ENCODE measurements around the gene RNH1.

Gene RNH1

DNA sequence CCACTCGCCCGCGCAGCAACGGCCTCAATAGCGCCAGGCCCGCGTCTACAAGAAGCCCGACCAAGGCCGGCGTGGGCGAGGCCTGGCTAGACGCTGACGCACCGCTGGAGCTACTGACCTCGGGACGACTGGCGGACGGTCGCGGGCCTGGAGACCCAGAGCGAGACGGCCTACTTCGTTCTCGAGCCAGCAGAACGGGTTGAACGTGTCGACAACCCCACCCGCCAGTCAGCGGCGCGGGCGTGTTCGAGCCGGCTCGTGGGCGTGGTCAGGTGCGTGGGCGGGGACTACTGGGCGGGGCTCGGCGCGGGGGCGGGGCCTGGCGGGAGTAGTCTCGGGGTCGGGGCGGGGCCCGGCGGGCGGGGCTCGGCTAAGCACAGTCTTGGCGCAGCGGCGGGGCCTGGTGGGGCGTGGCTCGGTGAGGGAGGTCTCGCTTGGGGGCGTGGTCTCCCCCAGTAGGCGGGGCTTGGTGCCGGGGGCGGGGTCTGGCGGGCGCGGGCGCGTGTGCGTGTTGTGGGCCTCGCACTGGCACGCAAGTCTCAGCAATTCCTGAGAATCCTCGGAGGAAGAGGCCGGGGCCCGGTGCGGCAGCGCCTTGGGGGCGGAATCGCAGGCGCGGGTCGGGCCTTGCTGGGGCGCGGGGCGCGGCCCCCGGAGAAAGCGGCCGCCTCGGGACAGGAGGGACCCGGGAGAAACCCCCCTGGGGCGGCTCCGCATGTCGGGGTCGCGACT is at the start of gene RNH1:
RNH1 (minus strand) TSS at position 248 of the 732 bp plus-strand sequence. CDS start 5,080 bp downstream, outside the sequence.
- peak; percentile 78 for DNase-seq (ENCODE audit: low spot score)

DNA sequence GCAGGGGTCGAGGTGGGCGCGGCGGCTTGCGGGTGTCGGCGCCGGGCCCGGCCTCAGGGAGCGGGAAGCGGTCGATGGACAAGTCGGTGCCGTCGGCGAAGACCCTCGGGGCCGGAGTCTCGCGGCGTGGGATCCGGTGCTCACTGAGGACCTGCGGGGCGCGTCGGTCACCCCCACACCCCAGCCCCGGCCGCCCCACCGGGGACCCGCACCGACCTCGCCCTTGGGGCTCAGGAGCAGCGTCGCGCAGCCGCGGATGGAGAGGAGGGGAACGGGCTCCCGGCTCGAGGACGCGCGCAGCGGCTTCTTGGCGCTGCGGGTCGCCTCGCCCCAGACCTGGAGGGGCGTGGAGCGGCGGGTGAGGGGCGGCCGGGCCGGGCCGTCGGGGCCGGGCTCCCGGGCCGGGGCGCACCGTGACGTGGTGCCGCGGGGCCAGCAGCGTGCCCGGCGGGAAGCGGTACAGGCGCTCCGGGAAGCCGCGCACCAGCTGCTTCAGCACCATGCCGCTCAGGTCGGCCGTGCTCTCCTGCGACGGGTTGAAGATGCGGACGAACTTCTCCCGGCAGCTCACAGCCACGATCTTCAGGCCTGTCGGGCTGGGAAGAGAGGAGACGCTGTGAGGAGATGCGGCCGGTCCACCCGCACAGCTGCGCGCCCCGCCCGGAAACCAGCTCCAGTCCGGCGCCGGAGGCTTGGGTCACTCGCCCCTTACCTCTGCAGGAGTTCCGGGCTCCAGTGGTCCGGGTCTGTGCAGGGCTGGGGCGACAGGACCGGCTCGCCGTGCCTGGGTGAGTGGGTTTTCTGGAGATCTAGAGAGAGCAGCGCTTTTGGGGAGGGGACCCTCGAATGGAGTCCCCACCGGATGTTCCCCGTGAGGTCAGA is 49.0 kb upstream of the RNH1 start:
- no peak for DNase-seq (ENCODE audit: low spot score)

DNA sequence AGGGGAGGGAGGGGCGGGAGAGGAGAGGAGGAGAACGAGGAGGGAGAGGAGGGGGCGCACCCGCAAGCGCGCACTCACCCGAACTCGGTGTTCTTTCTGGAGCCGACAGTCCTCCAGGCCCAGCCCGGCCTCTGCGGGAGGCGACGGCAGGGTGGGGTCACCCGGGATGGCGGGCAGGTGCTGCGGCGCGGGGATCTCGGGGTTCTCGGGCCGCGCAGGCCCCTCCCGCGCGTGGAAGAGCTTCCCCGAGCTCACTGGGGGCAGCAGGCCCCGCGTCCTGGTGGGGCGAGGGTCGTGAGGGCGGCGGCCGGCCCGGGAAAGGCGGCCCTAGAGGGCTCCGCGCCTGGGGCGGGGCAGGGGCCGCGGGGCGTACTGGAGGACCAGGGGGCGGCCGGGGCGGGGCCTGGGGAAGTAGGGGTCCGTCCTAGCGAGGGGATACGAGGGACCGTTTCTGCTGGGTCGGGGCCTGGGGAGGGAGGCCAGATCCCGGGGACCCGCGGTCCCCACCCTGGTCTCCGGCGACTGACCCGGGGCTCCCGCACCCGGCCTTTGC is 48.3 kb upstream of the RNH1 start:
- DNase-seq (ENCODE audit: low spot score) = no peak

DNA sequence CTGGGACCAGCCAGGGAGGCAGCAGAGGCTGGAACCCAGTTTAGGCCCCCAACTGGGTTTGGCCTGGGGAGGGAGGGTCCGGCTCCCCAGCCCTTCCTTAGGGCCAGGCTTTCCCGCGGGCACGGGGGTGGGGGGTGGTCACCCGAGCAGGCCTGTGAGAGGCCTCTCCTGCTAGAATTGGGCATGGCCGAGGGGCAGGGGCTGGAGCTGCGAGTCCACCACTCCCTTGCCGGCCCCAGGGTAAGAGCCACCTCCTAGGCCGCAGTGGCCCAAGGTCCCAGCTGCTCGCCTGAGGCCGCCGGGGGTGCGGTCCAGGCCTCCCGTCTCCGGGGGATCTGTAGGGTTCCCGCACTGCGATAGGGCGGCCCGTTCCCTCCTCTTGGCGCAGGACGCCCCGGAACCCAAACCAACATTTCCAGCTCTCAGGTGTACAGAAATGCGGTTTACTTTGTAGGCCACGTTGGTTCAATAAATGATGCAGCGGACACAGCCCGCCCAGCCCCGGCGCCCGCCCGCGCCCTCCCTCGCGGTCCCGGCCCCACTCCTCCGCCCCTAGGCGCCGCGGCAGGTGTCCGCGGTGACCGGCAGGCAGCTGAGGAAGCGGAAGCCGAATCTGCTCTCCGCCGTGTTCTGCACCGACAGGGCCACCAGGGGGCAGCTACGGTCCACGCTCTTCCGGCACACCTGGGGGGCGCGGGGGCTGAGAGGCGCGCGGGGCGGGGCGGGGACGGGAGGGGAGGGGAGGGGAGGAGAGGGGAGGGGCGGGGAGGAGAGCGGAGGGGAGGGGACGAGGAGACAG is 47.6 kb upstream of the RNH1 start:
- peak; percentile 69 for DNase-seq (ENCODE audit: low spot score)

DNA sequence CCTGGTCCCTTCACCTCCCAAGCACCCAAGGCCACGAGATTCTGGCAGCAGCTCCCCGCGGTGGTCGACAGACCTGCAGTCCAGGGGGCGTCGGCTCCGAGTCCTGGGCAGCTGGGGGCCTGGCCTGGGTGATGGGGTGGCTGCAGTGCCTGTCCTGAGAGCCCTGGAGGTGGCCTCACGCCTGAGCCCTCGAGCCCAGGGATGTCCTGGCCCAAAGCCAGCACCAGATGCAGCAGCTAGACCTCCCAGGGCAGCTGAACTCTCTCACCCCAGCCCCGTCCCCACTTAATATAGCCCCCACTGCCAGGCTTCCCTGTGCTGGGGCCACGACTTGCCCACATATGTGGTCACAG is 46.9 kb upstream of the RNH1 start:
- no peak for DNase-seq (ENCODE audit: low spot score)

DNA sequence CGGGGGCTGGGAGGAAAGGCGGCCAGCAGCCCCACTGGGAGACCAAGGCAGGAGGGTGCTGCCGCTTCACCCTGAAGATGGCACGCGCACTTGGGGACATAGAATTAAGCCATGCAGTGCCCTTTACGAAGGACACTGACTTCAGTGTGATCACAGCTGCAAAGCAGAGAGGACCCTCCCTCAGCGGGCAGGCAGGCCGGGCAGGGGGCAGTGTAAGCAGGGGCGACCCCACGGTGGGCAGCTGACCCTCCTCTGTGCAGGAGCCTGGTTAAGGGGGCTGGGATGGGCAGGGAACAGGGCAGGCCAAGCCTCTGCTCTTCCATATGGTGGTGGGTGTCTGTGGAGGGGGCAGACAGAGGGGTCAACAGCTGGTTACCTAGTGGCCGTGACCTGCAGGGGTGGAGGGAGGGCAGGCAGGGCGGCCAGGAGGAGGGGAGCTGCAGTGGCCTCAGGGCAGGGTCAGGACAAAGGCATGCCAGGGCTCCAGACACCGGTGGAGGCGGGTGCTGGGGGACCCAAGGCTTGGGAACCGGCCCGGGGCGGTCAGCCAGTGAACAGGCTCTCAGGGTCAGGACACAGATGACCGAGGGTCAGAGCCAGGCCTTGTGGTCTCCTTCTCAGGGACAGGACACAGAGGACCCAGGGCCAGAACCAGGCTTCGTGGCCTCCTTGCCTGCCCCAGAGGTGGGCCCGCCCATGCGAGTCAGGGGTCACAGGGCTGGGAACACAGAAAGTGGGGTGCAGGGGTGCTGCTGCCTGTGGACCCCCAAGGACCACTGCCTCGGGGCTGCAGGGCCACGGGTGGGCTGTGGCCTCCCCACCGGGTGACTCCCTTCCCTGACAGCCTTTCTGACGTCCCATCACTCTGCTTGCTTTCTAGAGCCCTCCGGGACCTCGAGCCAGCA is 46.3 kb upstream of the RNH1 start:
- DNase-seq (ENCODE audit: low spot score) = no peak

DNA sequence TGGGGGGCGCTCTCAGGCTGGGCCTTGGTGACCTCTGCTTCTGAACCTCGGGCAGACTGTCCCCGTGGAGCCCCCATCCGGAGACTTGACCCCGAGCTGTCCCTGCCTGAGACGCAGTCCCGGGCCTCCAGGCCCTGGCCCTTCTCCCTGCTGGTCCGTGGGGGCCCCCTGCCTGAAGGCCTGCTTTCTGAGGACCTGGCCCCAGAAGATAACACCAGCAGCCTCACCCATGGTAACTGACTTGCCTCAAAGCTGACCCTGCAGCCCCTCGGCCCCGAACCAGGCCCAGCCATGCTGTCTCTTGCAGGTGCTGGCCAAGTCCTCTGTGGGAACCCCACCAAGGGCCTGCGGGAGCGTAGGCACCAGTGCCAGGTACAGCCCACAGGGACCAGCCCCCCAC is 44.6 kb upstream of the RNH1 start:
- DNase-seq (ENCODE audit: low spot score) = no peak

DNA sequence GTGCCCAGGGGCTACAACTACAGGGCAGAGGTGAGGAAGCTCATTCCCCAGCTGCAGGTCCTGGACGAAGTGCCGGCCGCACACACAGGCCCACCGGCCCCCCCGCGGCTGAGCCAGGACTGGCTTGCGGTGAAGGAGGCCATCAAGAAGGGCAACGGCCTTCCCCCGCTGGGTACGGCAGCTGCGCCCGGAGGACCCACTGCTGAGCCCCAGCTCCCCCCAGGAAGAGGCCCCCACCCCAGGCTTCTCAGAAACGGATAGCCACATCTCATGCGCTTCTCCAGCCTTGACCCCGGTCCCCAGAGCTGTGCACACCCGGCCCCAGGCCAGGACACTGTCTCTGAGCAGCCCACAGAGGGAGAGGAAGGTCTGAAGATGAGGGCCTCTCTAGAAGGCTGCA is 44.1 kb upstream of the RNH1 start:
- no peak for DNase-seq (ENCODE audit: low spot score)

DNA sequence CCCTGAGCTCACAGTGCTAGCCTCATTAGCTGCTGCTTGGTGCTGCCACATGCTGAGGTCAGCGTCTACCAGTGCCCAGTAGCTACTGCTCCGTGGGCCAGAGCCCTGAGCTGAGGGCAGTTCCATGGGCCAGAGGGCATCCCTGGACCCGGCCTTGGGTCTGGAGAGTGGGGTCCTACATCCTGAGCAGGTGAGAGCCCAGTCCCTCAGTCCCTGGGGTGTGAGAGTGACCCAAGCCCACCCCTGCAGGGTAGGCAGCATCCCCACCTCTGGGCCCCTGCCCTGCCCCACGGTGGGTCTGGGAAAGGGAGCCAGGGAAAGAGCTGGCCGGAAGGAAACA is 43.7 kb upstream of the RNH1 start:
- no peak for DNase-seq (ENCODE audit: low spot score)

DNA sequence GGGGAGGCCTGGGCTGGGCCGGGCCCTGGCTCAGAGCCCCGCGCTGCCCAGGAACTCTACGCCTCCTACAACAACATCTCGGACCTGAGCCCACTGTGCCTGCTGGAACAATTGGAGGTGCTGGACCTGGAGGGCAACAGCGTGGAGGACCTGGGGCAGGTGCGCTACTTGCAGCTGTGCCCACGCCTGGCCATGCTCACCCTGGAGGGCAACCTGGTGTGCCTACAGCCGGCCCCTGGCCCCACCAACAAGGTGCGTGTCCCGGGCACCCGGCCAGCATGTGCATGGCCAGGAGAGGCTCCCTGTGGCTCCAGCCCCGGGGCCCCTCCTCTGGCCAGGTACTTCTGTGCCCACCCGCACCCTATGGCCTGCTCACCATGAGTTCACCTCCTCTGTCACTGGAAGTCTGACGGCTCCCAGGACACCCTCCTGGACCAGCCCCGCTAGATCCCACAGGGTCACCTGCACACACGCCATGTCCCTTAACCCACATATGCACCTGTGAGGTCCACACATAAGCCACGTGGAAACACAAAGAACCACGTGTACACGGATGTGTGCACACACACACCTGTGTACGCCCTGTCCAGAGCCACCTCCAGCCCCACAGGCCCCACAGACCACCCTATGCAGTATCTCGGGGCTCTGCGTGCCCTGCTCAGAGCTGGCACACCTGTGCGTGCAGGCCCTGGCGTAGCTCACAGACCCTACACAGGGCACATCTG is 43.1 kb upstream of the RNH1 start:
- DNase-seq (ENCODE audit: low spot score) = no peak

DNA sequence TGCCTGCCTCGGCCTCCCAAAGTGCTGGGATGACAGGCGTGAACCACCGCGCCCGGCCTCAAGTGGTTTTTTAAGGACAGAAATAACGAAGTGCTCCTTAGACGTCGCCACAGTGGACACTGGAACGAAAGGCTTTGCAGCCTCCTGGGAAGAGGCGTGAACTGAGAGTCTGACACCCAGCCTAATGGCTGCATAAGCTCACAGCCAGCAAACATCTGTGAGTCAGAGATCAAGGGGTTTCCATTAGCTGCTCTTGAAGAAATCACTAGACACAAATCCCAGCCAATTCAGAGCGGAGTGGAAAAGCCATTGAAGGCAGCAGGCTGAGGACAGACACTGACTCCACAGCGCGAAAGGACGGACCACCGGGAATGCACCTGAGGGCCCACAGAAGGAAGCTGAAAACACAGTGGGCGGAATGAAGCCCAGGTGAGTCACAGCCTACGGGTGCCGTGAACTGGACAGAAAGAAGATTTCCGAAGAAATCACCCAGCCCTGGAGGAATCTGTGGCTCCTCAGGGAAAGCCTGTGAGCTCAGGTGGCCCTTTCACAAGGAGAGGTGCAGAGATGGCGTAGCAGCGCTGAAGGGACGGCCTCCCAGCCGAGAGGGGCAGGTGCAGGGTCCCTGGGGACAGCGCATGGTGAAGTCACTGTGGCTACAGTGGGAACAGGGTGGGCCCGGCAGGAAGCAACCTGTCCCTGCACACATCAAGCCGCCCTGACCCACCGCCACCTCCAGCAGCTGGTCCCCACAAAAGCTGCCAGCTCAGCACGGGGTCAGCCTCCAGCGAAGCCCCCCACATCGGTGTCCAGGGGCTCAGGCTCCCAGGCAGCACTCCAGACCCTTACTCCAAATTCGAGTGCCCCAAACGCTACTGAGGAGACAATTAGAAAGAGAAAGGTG is 41.9 kb upstream of the RNH1 start:
- DNase-seq (ENCODE audit: low spot score) = no peak

DNA sequence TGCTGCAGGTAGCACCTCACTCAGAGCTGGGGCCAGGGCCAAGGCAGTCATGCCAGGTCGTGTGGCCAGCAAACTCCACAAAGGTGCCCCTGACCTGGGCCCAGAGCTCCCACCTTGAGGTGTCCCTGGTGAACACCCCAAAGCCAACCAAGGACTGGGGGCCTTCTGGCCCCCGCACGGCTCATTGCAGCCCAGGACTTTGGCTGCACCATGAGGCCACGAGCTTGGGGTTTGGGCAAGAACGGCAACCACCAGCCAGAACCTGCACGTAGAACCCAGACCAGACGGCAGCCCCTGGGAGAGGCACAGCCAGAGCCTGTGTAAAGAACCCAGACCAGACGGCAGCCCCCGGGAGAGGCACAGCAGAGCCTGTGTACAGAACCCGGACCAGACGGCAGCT is 38.1 kb upstream of the RNH1 start:
- DNase-seq (ENCODE audit: low spot score) = no peak

DNA sequence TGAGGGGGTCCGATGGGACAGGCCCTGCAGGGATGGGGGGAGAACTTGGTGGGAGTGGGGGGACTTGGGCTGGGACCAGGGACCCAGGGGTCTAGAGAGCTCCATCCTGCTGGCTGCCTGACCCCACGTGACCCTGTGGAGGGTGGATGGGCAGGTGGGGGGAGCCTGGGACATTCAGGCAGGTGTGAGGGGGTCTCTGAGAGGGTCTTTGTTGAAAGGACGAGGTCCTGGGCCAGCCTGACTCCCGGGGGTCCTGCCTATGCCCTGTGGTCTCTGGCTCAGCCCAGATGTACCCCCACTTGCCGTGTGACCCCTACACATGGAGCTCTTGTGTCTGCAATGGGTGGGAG is 37.8 kb upstream of the RNH1 start:
- DNase-seq (ENCODE audit: low spot score) = no peak

DNA sequence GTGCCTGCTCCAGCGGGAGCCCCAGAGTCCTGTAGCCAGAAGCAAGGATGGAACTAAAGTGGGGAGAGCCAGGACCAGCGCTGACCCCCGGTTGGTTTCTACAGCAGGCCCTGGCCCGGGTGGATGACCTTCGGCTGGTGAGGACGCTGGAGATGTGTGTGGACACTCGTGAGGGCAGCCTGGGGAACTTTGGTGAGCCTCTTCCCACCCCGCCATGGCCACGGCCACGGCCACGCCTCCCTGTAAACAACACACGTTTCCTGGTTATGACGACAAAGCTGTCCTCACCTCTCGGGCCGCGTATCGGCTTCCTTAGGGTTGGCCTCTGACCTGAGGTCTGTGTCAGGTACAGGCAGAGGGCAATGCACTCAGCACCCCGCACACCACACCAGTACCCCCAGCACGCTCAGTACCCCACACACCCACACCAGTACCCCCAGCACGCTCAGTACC is 34.4 kb upstream of the RNH1 start:
- DNase-seq (ENCODE audit: low spot score) = no peak

DNA sequence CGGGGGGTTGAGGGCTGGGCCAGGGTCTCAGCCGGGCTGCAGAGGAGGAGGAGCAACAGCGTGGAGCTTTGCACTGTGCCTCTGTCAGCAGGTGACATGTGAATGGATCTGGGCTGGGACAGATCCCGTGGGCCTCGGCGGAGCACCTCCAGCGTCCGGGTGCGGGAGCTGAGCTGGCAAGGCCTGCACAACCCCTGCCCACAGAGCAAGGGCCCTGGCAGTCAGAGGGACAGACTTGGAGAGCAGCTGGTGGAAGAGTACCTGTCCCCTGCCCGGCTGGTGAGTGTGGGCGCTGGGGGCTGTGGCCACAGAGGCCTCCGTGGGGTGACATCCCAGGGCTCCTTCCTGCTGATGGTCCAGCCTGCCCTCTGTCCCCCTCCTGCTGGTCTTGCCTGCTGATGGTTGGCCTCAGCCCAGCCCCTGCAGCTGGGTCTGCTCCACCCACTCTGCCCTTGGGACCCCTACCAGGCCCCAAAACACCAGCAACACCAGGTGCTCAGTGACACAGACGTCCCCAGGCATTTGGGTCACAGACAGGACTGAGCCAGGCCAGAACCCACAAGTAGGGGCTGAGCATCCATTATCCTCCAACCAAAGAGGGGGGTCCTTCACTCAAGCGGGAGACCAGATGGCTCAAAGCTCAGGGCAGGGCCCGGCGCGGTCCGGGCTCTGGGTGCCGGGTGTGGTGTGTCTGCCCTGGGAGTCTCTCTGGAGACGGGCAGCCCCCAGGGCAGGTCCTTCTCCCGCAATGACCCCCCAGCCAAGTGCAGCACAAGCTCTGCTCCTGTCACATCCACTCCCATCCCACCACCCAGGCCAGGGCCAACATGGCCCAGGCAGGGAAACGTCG is 33.8 kb upstream of the RNH1 start:
- DNase-seq (ENCODE audit: low spot score) = no peak

DNA sequence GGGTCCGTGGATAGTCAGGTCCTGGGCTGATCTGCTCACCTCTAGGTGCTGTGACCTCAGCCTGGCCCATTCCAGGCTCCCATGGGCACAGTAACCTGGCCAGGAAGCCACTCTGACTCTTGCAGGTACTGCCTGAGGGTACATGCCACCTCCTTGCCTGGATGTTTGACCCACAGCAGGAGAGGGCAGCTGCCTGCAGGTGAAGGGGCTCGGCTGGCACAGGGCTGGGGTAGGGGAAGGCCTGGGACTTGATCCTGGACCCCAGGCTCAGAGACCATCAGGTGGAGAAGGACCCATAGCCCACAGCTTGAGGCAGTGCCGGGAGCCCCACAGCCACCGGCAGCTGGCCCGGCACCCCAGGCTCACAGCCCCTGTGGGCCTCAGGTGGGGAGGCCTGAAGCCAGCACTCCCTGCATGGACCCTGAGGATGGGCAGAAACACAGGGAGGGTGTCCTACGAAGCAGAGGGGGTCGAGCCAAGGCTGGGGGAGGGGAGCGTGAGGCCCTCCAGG is 33.0 kb upstream of the RNH1 start:
- DNase-seq (ENCODE audit: low spot score) = no peak

DNA sequence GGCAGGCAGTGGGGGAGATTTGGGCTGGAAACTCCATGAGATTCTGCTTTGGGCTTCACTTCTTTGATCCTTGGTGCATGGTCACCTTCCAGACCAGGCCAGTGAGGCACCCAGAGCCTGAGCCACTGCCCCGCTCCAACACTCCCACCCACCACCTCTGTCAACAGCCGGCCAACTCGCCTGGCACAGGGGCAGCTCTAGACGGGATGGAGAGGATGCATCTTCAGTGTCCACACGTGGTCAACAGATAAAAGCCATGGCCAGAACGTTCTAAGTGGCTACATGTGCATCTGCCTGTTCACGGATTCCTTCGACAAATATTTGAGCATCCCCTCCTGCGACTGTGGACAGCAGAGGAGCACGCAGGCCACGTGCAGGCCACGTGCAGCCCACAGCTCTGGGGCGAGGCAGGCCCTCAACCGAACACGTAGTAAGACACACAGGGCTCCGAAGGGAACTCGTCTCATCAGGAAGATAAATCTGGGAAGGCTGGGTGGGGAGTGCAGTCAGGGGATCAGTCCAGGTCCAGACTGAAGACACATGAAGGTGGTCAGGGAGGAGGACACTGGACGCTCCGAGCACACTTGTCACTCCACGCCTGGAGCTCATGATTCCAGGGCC is 31.5 kb upstream of the RNH1 start:
- DNase-seq (ENCODE audit: low spot score) = no peak

All from SW480 (cell line).